Measurements from ENCODE around the gene DMPK.

Gene DMPK

GRCh38 chr19:45764945-45765701 lies 17.2 kb downstream of the DMPK start:
- no peak overlapping the region for H3K4me3 ChIP-seq (ENCODE audit: low read depth, low read length)
- no peak for DNase-seq (ENCODE audit: low read depth)
- TF ChIP-seq, protein P1, sequence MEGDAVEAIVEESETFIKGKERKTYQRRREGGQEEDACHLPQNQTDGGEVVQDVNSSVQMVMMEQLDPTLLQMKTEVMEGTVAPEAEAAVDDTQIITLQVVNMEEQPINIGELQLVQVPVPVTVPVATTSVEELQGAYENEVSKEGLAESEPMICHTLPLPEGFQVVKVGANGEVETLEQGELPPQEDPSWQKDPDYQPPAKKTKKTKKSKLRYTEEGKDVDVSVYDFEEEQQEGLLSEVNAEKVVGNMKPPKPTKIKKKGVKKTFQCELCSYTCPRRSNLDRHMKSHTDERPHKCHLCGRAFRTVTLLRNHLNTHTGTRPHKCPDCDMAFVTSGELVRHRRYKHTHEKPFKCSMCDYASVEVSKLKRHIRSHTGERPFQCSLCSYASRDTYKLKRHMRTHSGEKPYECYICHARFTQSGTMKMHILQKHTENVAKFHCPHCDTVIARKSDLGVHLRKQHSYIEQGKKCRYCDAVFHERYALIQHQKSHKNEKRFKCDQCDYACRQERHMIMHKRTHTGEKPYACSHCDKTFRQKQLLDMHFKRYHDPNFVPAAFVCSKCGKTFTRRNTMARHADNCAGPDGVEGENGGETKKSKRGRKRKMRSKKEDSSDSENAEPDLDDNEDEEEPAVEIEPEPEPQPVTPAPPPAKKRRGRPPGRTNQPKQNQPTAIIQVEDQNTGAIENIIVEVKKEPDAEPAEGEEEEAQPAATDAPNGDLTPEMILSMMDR (conservative IDR thresholded peaks at IDR 0.05; ENCODE audit: low read depth, low read length), result no peak

GRCh38 chr19:45764475-45764874 lies 17.8 kb downstream of the DMPK start:
- no peak overlapping the region for H3K4me3 ChIP-seq (ENCODE audit: low read depth, low read length)
- no peak for DNase-seq (ENCODE audit: low read depth)
- TF ChIP-seq, protein P1 (conservative IDR thresholded peaks at IDR 0.05; ENCODE audit: low read depth, low read length), result peak; percentile 16

- DNase-seq (ENCODE audit: low read depth), result no peak
- H3K4me3 ChIP-seq (ENCODE audit: low read depth, low read length), result no peak overlapping the region
- TF ChIP-seq, protein P1 (conservative IDR thresholded peaks at IDR 0.05; ENCODE audit: low read depth, low read length), result no peak
These were observed 18.5 kb downstream of the DMPK start for GRCh38 chr19:45763691-45764294.

- DNase-seq (ENCODE audit: low read depth), result no peak
- no peak overlapping the region for H3K4me3 ChIP-seq (ENCODE audit: low read depth, low read length)
- TF ChIP-seq, protein P1 (conservative IDR thresholded peaks at IDR 0.05; ENCODE audit: low read depth, low read length), result no peak
These were observed 19.2 kb downstream of the DMPK start for GRCh38 chr19:45762870-45763631.

- DNase-seq (ENCODE audit: low read depth), result no peak
- TF ChIP-seq, protein P1 (conservative IDR thresholded peaks at IDR 0.05; ENCODE audit: low read depth, low read length), result no peak
- no peak overlapping the region for H3K4me3 ChIP-seq (ENCODE audit: low read depth, low read length)
These were observed 20.6 kb downstream of the DMPK start for GRCh38 chr19:45761714-45762113.

DNA sequence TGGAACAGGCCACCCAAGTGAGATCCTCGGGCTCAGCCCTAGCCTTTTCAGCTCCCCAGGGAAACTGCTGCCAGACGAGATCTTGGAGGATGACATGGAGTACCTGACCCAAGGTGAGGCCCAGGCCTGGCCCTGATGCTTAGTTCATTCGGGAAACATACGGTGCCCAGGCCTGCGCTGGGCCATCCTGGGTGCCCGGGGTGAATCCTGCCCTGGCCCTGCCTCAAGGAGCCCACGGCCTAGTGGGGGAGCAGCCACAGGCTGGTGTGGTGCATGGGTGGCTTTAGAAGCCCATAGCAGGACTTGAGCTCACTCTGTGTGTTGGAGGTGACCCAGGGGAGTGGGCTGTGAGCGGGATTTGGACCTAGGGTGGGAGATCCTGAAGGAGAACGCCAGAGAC lies 23.4 kb downstream of the DMPK start:
- no peak overlapping the region for H3K4me3 ChIP-seq (ENCODE audit: low read depth, low read length)
- DNase-seq (ENCODE audit: low read depth), result no peak
- TF ChIP-seq, protein P1 (conservative IDR thresholded peaks at IDR 0.05; ENCODE audit: low read depth, low read length), result no peak

All from choroid plexus epithelial cell (primary cell).